Suprapubic skin (tissue), 2 donors: ENCODE results near the gene ERCC2.

ENCODE experiments used
- EP300 ChIP-seq: sonication (generic); formaldehyde crosslinking; IDR thresholded peaks from one replicate; pipeline ENCODE4 v1.6.1; 2017; ENCODE audit warnings: antibody characterized with exemption
- POLR2A ChIP-seq, 2 donors: fragments of 450-650 bp; IDR thresholded peaks; one replicate each; pipeline ENCODE4 v1.6.1; 2017; ENCODE audit warnings: antibody characterized with exemption in 2 of 2, mild to moderate bottlenecking in 2 of 2, moderate library complexity in 2 of 2

- TF ChIP-seq EP300 (no peak), POLR2A (IDR thresholded peaks at IDR 0.05) (no peak)
Measured at GRCh38 chr19:45305421-45305820, 65.0 kb downstream of the ERCC2 start.
